ENCODE data around the gene KRTAP19-3. TPM values are rescaled to one million over a fixed set of nuclear protein-coding genes. Genes with fewer than 3 reads are reported as not detected.

KRTAP19-3 gene
- polyA plus RNA-seq, 1 donor (not counting 4 experiments of a cell fraction or from before 2014, with no cell fraction given): not detected

- Histone ChIP-seq H3K27me3 (ENCODE audit: control insufficient read depth, extremely low read depth, insufficient read depth, low read length) (no peaks in the 10 kb centered on the region), H2AFZ (ENCODE audit: control insufficient read depth, low read length) (no peak overlapping the region), H3K9me3 (ENCODE audit: control insufficient read depth, low read depth, low read length) (no peaks in the 10 kb centered on the region), H3K36me3 (ENCODE audit: control insufficient read depth in 2 of 2, extremely low read depth in 1 of 2, insufficient read depth in 2 of 2, low read length in 2 of 2) (no peaks in the 10 kb centered on the region), H3K4me3 (ENCODE audit: control insufficient read depth in 2 of 3, extremely low read depth in 1 of 3, insufficient read depth in 2 of 3, low read depth in 1 of 3, low read length in 3 of 3) (no peak overlapping the region), H3K9me1 (ENCODE audit: control insufficient read depth, extremely low read depth, insufficient read depth, low read length) (no peaks in the 10 kb centered on the region), H3K79me2 (ENCODE audit: control insufficient read depth, insufficient read depth, low read length) (no peaks in the 10 kb centered on the region), H4K20me1 (ENCODE audit: control insufficient read depth, extremely low read depth, insufficient read depth, low read length) (no peaks in the 10 kb centered on the region), H3K4me2 (ENCODE audit: control insufficient read depth, extremely low read depth, insufficient read depth, low read depth, low read length) (no peak overlapping the region), H3K27ac (ENCODE audit: control insufficient read depth, insufficient read depth, low read length) (no peak overlapping the region), H3K9ac (ENCODE audit: control insufficient read depth, extremely low read depth, insufficient read depth, low read length) (no peak overlapping the region), H3K4me1 (ENCODE audit: control insufficient read depth, extremely low read depth, insufficient read depth, low read length) (no peaks in the 10 kb centered on the region)
- no peak for DNase-seq (ENCODE audit: low read depth, low spot score)
- dilution Hi-C loops (cut with MboI; ENCODE audit: extremely low pct_ligation_motif_present, low sequenced_read_pairs): no loop called here
- TF ChIP-seq EZH2 (IDR thresholded peaks at IDR 0.05; ENCODE audit: low read length) (no peak), CTCF (optimal IDR thresholded peaks at IDR 0.05 in 1 of 3, IDR thresholded peaks at IDR 0.05 in 1 of 3, conservative IDR thresholded peaks at IDR 0.05 in 1 of 3; ENCODE audit: extremely low read depth in 1 of 3, insufficient read depth in 2 of 3, low read length in 3 of 3) (peak in 2 of 3 experiments; percentile 24 to 37)
- FAIRE-seq: no peak
Measured at GRCh38 chr21:30444204-30444603, 47.6 kb downstream of the KRTAP19-3 start.

DNA sequence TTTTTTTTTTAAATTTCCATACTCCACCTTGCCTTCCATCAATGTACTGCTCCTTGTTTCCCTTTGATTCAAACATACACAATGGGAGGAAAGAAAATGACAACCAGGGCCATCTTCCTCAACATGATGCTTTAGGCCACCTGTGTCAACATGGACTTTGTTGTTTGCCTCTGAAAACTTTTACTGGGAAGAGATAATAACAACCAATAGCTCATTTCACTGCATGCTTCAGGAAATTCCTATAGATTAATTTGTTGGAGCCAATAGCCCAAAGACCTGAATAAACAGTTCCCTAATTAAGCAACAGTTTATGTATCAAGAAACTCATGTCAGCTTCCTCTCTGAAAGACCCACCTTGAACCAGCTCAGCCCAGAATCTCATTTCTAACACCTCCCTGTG lies 48.6 kb downstream of the KRTAP19-3 start:
- Histone ChIP-seq H3K4me3 (ENCODE audit: control insufficient read depth in 2 of 3, extremely low read depth in 1 of 3, insufficient read depth in 2 of 3, low read depth in 1 of 3, low read length in 3 of 3) (no peak overlapping the region), H4K20me1 (ENCODE audit: control insufficient read depth, extremely low read depth, insufficient read depth, low read length) (no peaks in the 10 kb centered on the region), H3K4me1 (ENCODE audit: control insufficient read depth, extremely low read depth, insufficient read depth, low read length) (no peaks in the 10 kb centered on the region), H3K27me3 (ENCODE audit: control insufficient read depth, extremely low read depth, insufficient read depth, low read length) (no peaks in the 10 kb centered on the region), H3K27ac (ENCODE audit: control insufficient read depth, insufficient read depth, low read length) (no peak overlapping the region), H3K9ac (ENCODE audit: control insufficient read depth, extremely low read depth, insufficient read depth, low read length) (no peak overlapping the region), H3K9me3 (ENCODE audit: control insufficient read depth, low read depth, low read length) (no peaks in the 10 kb centered on the region), H3K79me2 (ENCODE audit: control insufficient read depth, insufficient read depth, low read length) (no peaks in the 10 kb centered on the region), H3K36me3 (ENCODE audit: control insufficient read depth in 2 of 2, extremely low read depth in 1 of 2, insufficient read depth in 2 of 2, low read length in 2 of 2) (no peaks in the 10 kb centered on the region), H2AFZ (ENCODE audit: control insufficient read depth, low read length) (no peak overlapping the region), H3K4me2 (ENCODE audit: control insufficient read depth, extremely low read depth, insufficient read depth, low read depth, low read length) (no peak overlapping the region), H3K9me1 (ENCODE audit: control insufficient read depth, extremely low read depth, insufficient read depth, low read length) (no peaks in the 10 kb centered on the region)
- TF ChIP-seq CTCF (optimal IDR thresholded peaks at IDR 0.05 in 1 of 3, IDR thresholded peaks at IDR 0.05 in 1 of 3, conservative IDR thresholded peaks at IDR 0.05 in 1 of 3; ENCODE audit: extremely low read depth in 1 of 3, insufficient read depth in 2 of 3, low read length in 3 of 3) (no peak), EZH2 (IDR thresholded peaks at IDR 0.05; ENCODE audit: low read length) (no peak)
- no peak for DNase-seq (ENCODE audit: low read depth, low spot score)
- FAIRE-seq: no peak
- dilution Hi-C loops (cut with MboI; ENCODE audit: extremely low pct_ligation_motif_present, low sequenced_read_pairs): no loop called here

Small RNA genes within 50 kb of the gene (small RNA-seq; reads per million reads assigned to genes)
- 0 reads per million in 3 experiments for gene AP000567.1 (ENCODE audit: insufficient read length in 3 of 3, low read depth in 3 of 3, low replicate concordance in 1 of 3)
- gene KRTAP19-10P (ENCODE audit: insufficient read length in 3 of 3, low read depth in 3 of 3, low replicate concordance in 1 of 3): 0 reads per million in 3 experiments
- 0 reads per million in 3 experiments for gene KRTAP19-11P (ENCODE audit: insufficient read length in 3 of 3, low read depth in 3 of 3, low replicate concordance in 1 of 3)
- 0 reads per million in 3 experiments for gene KRTAP19-9P (ENCODE audit: insufficient read length in 3 of 3, low read depth in 3 of 3, low replicate concordance in 1 of 3)

Other genes with a start within 250 kb of the KRTAP19-3 start
- not detected in 3 replicates for gene KRTAP24-1, start 209.1 kb downstream of the KRTAP19-3 start, polyA plus RNA-seq
- gene KRTAP25-1, start 202.5 kb downstream of the KRTAP19-3 start, polyA plus RNA-seq: not detected in 3 replicates
- gene KRTAP26-1, start 171.7 kb downstream of the KRTAP19-3 start, polyA plus RNA-seq: not detected in 3 replicates
- gene KRTAP27-1, start 154.3 kb downstream of the KRTAP19-3 start, polyA plus RNA-seq: not detected in 3 replicates
- not detected in 3 replicates for gene KRTAP23-1, start 143.4 kb downstream of the KRTAP19-3 start, polyA plus RNA-seq
- not detected in 3 replicates for gene KRTAP13-2, start 119.7 kb downstream of the KRTAP19-3 start, polyA plus RNA-seq
- gene KRTAP13-1, start 96.0 kb downstream of the KRTAP19-3 start, polyA plus RNA-seq: not detected in 3 replicates
- gene KRTAP13-3, start 66.1 kb downstream of the KRTAP19-3 start, polyA plus RNA-seq: not detected in 3 replicates
- not detected in 3 replicates for gene KRTAP13-4, start 61.8 kb downstream of the KRTAP19-3 start, polyA plus RNA-seq
- gene KRTAP15-1, start 51.7 kb downstream of the KRTAP19-3 start, polyA plus RNA-seq: not detected in 3 replicates
- 0.44 to 0.72 TPM in 2 of 3 replicates, not detected in the other for gene KRTAP19-1, start 11.6 kb downstream of the KRTAP19-3 start, polyA plus RNA-seq
- not detected in 3 replicates for gene KRTAP19-2, start 4.6 kb downstream of the KRTAP19-3 start, polyA plus RNA-seq
- not detected in 3 replicates for gene KRTAP19-4, start 5.2 kb upstream of the KRTAP19-3 start, polyA plus RNA-seq
- not detected in 3 replicates for gene KRTAP19-5, start 10.1 kb upstream of the KRTAP19-3 start, polyA plus RNA-seq
- gene KRTAP19-6, start 49.9 kb upstream of the KRTAP19-3 start, polyA plus RNA-seq: not detected in 3 replicates
- not detected in 3 replicates for gene KRTAP19-7, start 69.3 kb upstream of the KRTAP19-3 start, polyA plus RNA-seq
- gene KRTAP22-2, start 98.4 kb upstream of the KRTAP19-3 start, polyA plus RNA-seq: not detected in 3 replicates
- not detected in 3 replicates for gene KRTAP6-3, start 100.4 kb upstream of the KRTAP19-3 start, polyA plus RNA-seq
- gene KRTAP6-2, start 106.9 kb upstream of the KRTAP19-3 start, polyA plus RNA-seq: not detected in 3 replicates
- not detected in 3 replicates for gene KRTAP22-1, start 109.1 kb upstream of the KRTAP19-3 start, polyA plus RNA-seq
- gene KRTAP6-1, start 121.9 kb upstream of the KRTAP19-3 start, polyA plus RNA-seq: not detected in 3 replicates
- not detected in 3 replicates for gene KRTAP20-1, start 124.4 kb upstream of the KRTAP19-3 start, polyA plus RNA-seq
- not detected in 3 replicates for gene KRTAP20-4, start 128.6 kb upstream of the KRTAP19-3 start, polyA plus RNA-seq
- gene KRTAP20-2, start 143.2 kb upstream of the KRTAP19-3 start, polyA plus RNA-seq: not detected in 3 replicates
- gene KRTAP20-3, start 150.9 kb upstream of the KRTAP19-3 start, polyA plus RNA-seq: not detected in 3 replicates
- gene KRTAP21-3, start 226.8 kb upstream of the KRTAP19-3 start, polyA plus RNA-seq: not detected in 3 replicates

Data from keratinocyte (primary cell).